Gastroesophageal sphincter (tissue), 4 donors: ENCODE results near the gene DOCK7. TPM values are rescaled to one million over a fixed set of nuclear protein-coding genes. Genes with fewer than 3 reads are reported as not detected.

Experiments
- ATAC-seq: fragments of 150-250 bp; one replicate; pipeline ENCODE4 v1.9.1; 2016; ENCODE audit warnings: mild to moderate bottlenecking, moderate library complexity
- H3K27ac ChIP-seq, 4 donors: fragments of 200-600 bp; sonication (generic) in 3 of 4; 1 replicate in 3 of 4; 2 replicates in 1 of 4; pipeline ENCODE4 v1.5.1; 2016 to 2019
- H3K27me3 ChIP-seq: fragments of 200-600 bp; sonication (generic); one replicate; pipeline ENCODE4 v1.5.1; 2019
- H3K36me3 ChIP-seq, 2 donors: fragments of 200-600 bp; sonication (generic); one replicate each; pipeline ENCODE4 v1.5.1; 2019; ENCODE audit warnings: control low read depth in 1 of 2
- H3K4me1 ChIP-seq, 3 donors: fragments of 200-600 bp; sonication (generic); 1 replicate in 2 of 3; 2 replicates in 1 of 3; pipeline ENCODE4 v1.5.1; 2016 to 2019; ENCODE audit warnings: control low read depth in 2 of 3
- H3K4me3 ChIP-seq, 2 donors: fragments of 200-600 bp; sonication (generic); one replicate each; pipeline ENCODE4 v1.5.1; 2019; ENCODE audit warnings: mild to moderate bottlenecking in 1 of 2, moderate library complexity in 1 of 2
- H3K9me3 ChIP-seq, 3 donors: fragments of 200-600 bp; sonication (generic); one replicate each; pipeline ENCODE4 v1.5.1; 2017 to 2019; ENCODE audit warnings: control low read depth in 2 of 3
- EP300 ChIP-seq: sonication (generic); formaldehyde crosslinking; IDR thresholded peaks from one replicate; pipeline ENCODE4 v1.6.1; 2017; ENCODE audit warnings: antibody characterized with exemption, mild to moderate bottlenecking
- POLR2A ChIP-seq, 2 donors: fragments of 450-650 bp; IDR thresholded peaks; one replicate each; pipeline ENCODE4 v1.6.1; 2017; ENCODE audit warnings: antibody characterized with exemption in 2 of 2, mild to moderate bottlenecking in 2 of 2, moderate library complexity in 1 of 2
- POLR2AphosphoS5 ChIP-seq: sonication (generic); formaldehyde crosslinking; IDR thresholded peaks from one replicate; pipeline ENCODE4 v1.6.1; 2017; ENCODE audit warnings: antibody characterized with exemption
- WGBS, 2 donors: methylation state at CpG; one replicate each; pipeline ENCODE4 v1.1.5; 2018; ENCODE audit warnings: low coverage in 1 of 2; 5-methylcytosine and 5-hydroxymethylcytosine counted together
- total RNA-seq, 4 donors: library from RNA; depleted of rRNA; stranded (reverse); fragments of >200 nt; gene quantifications; one replicate each; pipeline ENCODE4 v1.1.0, GENCODE V29; 2016
- TF ChIP-seq, protein P1 (sequence below), 4 experiments: fragments of 200-600 bp in 2 of 4; fragments of 450-650 bp in 2 of 4; sonication (generic) in 1 of 4; IDR thresholded peaks; one replicate each; pipeline ENCODE4 v1.5.1; 2017 to 2019; ENCODE audit warnings: antibody characterized with exemption in 4 of 4, mild to moderate bottlenecking in 2 of 4, moderate library complexity in 2 of 4

DOCK7 gene
- total RNA-seq, 4 donors from 2014 or later, result 30.2 to 50.7 (median 36.2) TPM

GRCh38 chr1:62561306-62561705 lies 126.9 kb downstream of the DOCK7 start:
- no peak for ATAC-seq
- TF ChIP-seq POLR2A (IDR thresholded peaks at IDR 0.05) (no peak), EP300 (no peak), POLR2AphosphoS5 (no peak)
- TF ChIP-seq, protein P1, sequence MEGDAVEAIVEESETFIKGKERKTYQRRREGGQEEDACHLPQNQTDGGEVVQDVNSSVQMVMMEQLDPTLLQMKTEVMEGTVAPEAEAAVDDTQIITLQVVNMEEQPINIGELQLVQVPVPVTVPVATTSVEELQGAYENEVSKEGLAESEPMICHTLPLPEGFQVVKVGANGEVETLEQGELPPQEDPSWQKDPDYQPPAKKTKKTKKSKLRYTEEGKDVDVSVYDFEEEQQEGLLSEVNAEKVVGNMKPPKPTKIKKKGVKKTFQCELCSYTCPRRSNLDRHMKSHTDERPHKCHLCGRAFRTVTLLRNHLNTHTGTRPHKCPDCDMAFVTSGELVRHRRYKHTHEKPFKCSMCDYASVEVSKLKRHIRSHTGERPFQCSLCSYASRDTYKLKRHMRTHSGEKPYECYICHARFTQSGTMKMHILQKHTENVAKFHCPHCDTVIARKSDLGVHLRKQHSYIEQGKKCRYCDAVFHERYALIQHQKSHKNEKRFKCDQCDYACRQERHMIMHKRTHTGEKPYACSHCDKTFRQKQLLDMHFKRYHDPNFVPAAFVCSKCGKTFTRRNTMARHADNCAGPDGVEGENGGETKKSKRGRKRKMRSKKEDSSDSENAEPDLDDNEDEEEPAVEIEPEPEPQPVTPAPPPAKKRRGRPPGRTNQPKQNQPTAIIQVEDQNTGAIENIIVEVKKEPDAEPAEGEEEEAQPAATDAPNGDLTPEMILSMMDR (IDR thresholded peaks at IDR 0.05), result no peak
- Histone ChIP-seq H3K27ac (no peak overlapping the region), H3K4me3 (no peak overlapping the region), H3K36me3 (peaks cover 0 to 36% of the 10 kb centered on the region in 2 donors), H3K4me1 (no peaks in the 10 kb centered on the region), H3K27me3 (no peaks in the 10 kb centered on the region), H3K9me3 (no peaks in the 10 kb centered on the region)
- 90 to 100% methylated on average over 2 of the region's 2 CpGs for WGBS, 2 donors

GRCh38 chr1:62544570-62544969 lies 143.6 kb downstream of the DOCK7 start:
- peaks cover 0 to 31% of the 10 kb centered on the region in 2 donors for H3K36me3 ChIP-seq
- 81% methylated on average over 2 of the region's 2 CpGs; no CpG with 5 or more reads in 1 of the 2 donors for WGBS, 2 donors
- H3K9me3 ChIP-seq, result no peaks in the 10 kb centered on the region
- no peak overlapping the region for H3K4me3 ChIP-seq
- H3K4me1 ChIP-seq, result no peaks in the 10 kb centered on the region
- no peak for ATAC-seq
- no peaks in the 10 kb centered on the region for H3K27me3 ChIP-seq
- H3K27ac ChIP-seq, result no peak overlapping the region
- no peak for TF ChIP-seq POLR2A (IDR thresholded peaks at IDR 0.05)
- TF ChIP-seq POLR2AphosphoS5, result no peak

DNA sequence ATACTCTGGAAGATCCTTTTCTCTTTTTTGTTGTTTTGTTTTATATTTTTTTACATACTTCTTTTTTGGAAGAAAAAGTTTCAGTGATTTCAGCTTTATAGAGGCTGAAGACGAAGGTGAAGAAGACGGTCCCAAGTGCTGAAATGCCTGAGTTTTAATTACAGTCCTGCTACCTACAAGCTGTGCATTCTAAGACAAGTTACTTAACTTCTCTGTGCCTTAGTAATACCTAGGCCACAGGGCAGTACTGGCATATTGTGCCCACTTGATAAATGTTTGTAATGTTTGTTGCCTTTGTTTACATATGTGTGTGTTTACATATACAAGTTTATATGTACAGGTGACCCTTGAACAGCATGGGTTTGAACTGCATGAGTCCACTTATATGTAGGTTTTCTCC lies 147.1 kb downstream of the DOCK7 start:
- TF ChIP-seq EP300 (no peak), POLR2AphosphoS5 (no peak), POLR2A (IDR thresholded peaks at IDR 0.05) (no peak)
- TF ChIP-seq, protein P1 (IDR thresholded peaks at IDR 0.05), result no peak
- H3K27ac ChIP-seq, result no peak overlapping the region
- no peaks in the 10 kb centered on the region for H3K9me3 ChIP-seq

GRCh38 chr1:62539028-62539447 lies 149.1 kb downstream of the DOCK7 start:
- Histone ChIP-seq H3K9me3 (no peaks in the 10 kb centered on the region), H3K36me3 (peaks cover 0 to 75% of the 10 kb centered on the region in 2 donors), H3K27ac (no peak overlapping the region), H3K4me3 (no peak overlapping the region), H3K4me1 (no peaks in the 10 kb centered on the region), H3K27me3 (no peaks in the 10 kb centered on the region)
- TF ChIP-seq, protein P1 (IDR thresholded peaks at IDR 0.05), result no peak
- TF ChIP-seq POLR2AphosphoS5 (no peak), EP300 (no peak), POLR2A (IDR thresholded peaks at IDR 0.05) (no peak)
- 42 to 62% methylated on average over 2 of the region's 2 CpGs for WGBS, 2 donors
- no peak for ATAC-seq

More for the DNA sequence above, 147.1 kb downstream of the DOCK7 start:
- no peaks in the 10 kb centered on the region for H3K27me3 ChIP-seq
- ATAC-seq, result no peak
- H3K4me1 ChIP-seq, result no peaks in the 10 kb centered on the region
- H3K36me3 ChIP-seq, result peaks cover 0 to 60% of the 10 kb centered on the region in 2 donors
- 82 to 90% methylated on average over 2 of the region's 2 CpGs for WGBS, 2 donors
- no peak overlapping the region for H3K4me3 ChIP-seq

DNA sequence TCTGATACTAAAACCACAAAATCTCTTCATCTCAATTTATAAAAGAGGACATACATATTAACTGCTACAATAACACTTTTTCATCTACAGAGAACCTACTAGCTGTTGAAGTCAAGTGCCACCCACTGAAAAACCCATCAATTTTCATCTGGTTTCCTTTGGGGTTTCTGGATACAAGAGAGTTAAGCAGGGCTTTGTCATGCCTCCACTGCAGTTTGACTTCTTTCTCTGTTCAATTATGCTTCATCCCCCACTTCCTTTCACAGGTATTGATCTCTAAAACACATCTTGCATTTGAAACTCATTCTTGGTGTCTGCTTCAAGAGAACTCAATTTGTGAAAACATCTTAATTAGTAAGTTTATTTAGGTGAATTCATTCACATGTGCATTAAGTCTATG lies 151.3 kb downstream of the DOCK7 start:
- no peak for TF ChIP-seq POLR2AphosphoS5
- TF ChIP-seq POLR2A (IDR thresholded peaks at IDR 0.05), result no peak
- TF ChIP-seq, protein P1 (IDR thresholded peaks at IDR 0.05), result no peak
- no peak for TF ChIP-seq EP300
- peaks cover 0 to 82% of the 10 kb centered on the region in 2 donors for H3K36me3 ChIP-seq
- ATAC-seq, result no peak
- H3K4me1 ChIP-seq, result no peaks in the 10 kb centered on the region
- H3K27me3 ChIP-seq, result no peaks in the 10 kb centered on the region
- no peak overlapping the region for H3K27ac ChIP-seq
- H3K9me3 ChIP-seq, result no peaks in the 10 kb centered on the region
- no peak overlapping the region for H3K4me3 ChIP-seq
